IMR-90 (cell line): Measurements from ENCODE around the gene BTN3A1. TPM values are rescaled to one million over a fixed set of nuclear protein-coding genes. Genes with fewer than 3 reads are reported as not detected.

Experiments
- ATAC-seq: fragments of 200-7000 bp; cut with Tn5 transposase; 2 replicates; pipeline ENCODE4 v1.9.1; 2020; ENCODE audit warnings: low read depth, mild to moderate bottlenecking, moderate library complexity
- BruUV-seq: library from RNA; stranded (reverse); fragments of 400-500 nt; replicated peaks from 2 replicates; lab custom pipeline; 2021; lab: Mats Ljungman, UMichigan
- CTCF ChIA-PET: fragments of 300-600 bp; formaldehyde crosslinking; extraction: SDS; loops from one replicate; lab custom pipeline; 2021; ENCODE audit warnings: antibody characterized with exemption; lab: Yijun Ruan, JAX
- POLR2A ChIA-PET: fragments of 300-600 bp; sonication (Branson Sonifier 250); formaldehyde crosslinking; loops from one replicate; lab custom pipeline; 2022; ENCODE audit warnings: antibody characterized with exemption; ENCODE audit not compliant: unreplicated experiment; lab: Charles Lee
- DNase-seq: peaks from one replicate; pipeline ENCODE4 v3.0.0; 2013
- H2AFZ ChIP-seq: replicated peaks from 2 replicates; pipeline ENCODE3; 2013; ENCODE audit warnings: low read length, mild to moderate bottlenecking; ENCODE audit not compliant: poor library complexity
- H2AK5ac ChIP-seq: 2 replicates; pipeline ENCODE4 v1.6.1; 2013; ENCODE audit warnings: low read depth, low read length, inconsistent platforms
- H2AK9ac ChIP-seq: replicated peaks from 2 replicates; pipeline ENCODE3; 2013; ENCODE audit warnings: mild to moderate bottlenecking, low read depth, low read length, moderate library complexity; ENCODE audit not compliant: poor library complexity
- H2BK120ac ChIP-seq: 2 replicates; pipeline ENCODE4 v1.6.1; 2013; ENCODE audit warnings: low read depth, low read length, inconsistent platforms
- H2BK15ac ChIP-seq: 3 replicates; pipeline ENCODE4 v1.6.1; 2013; ENCODE audit warnings: low read depth, low read length, inconsistent platforms
- H2BK20ac ChIP-seq: 2 replicates; pipeline ENCODE4 v1.6.1; 2013; ENCODE audit warnings: low read depth, mild to moderate bottlenecking, inconsistent platforms, low read length, moderate library complexity
- H2BK5ac ChIP-seq: 2 replicates; pipeline ENCODE4 v1.6.1; 2013; ENCODE audit warnings: mild to moderate bottlenecking, low read depth, low read length, inconsistent platforms; ENCODE audit not compliant: poor library complexity, severe bottlenecking
- H3K14ac ChIP-seq: replicated peaks from 2 replicates; pipeline ENCODE4 v1.6.1; 2013; ENCODE audit warnings: low read depth, low read length, inconsistent platforms
- H3K18ac ChIP-seq: 2 replicates; pipeline ENCODE4 v1.6.1; 2013; ENCODE audit warnings: low read depth, low read length, control low read depth
- H3K23ac ChIP-seq: 2 replicates; pipeline ENCODE4 v1.6.1; 2013; ENCODE audit warnings: low read depth, low read length, inconsistent platforms
- H3K27ac ChIP-seq: 2 replicates; pipeline ENCODE4 v1.5.1; 2013; ENCODE audit warnings: mild to moderate bottlenecking, control low read depth, low read length; ENCODE audit not compliant: insufficient read depth
- H3K27me3 ChIP-seq: 2 replicates; pipeline ENCODE4 v1.6.1; 2013; ENCODE audit warnings: low read length; ENCODE audit not compliant: control insufficient read depth, insufficient read depth
- H3K36me3 ChIP-seq: 2 replicates; pipeline ENCODE4 v1.6.1; 2013; ENCODE audit warnings: low read length, mixed read lengths; ENCODE audit not compliant: control insufficient read depth, insufficient read depth
- H3K4ac ChIP-seq: 2 replicates; pipeline ENCODE4 v1.6.1; 2013; ENCODE audit warnings: low read depth, low read length, inconsistent platforms
- H3K4me1 ChIP-seq: 2 replicates; pipeline ENCODE4 v1.6.1; 2013; ENCODE audit warnings: low read length, mixed read lengths; ENCODE audit not compliant: control insufficient read depth, insufficient read depth
- H3K4me2 ChIP-seq: 2 replicates; pipeline ENCODE4 v1.6.1; 2013; ENCODE audit warnings: low read depth, mild to moderate bottlenecking, control low read depth, low read length, moderate library complexity
- H3K4me3 ChIP-seq: 2 replicates; pipeline ENCODE4 v1.5.1; 2013; ENCODE audit warnings: low read depth, mild to moderate bottlenecking, control low read depth, low read length, moderate library complexity; ENCODE audit not compliant: insufficient read depth
- H3K56ac ChIP-seq: 2 replicates; pipeline ENCODE4 v1.6.1; 2013; ENCODE audit warnings: low read length, inconsistent platforms; ENCODE audit not compliant: insufficient read depth; ENCODE audit errors: extremely low read depth
- H3K79me1 ChIP-seq, 2 experiments: 2 replicates each; pipeline ENCODE4 v1.6.1; 2013; ENCODE audit warnings: low read length in 2 of 2, inconsistent platforms in 1 of 2, low read depth in 1 of 2
- H3K9ac ChIP-seq: 2 replicates; pipeline ENCODE4 v1.6.1; 2013; ENCODE audit warnings: low read depth, low read length, control low read depth
- H3K9me1 ChIP-seq: 2 replicates; pipeline ENCODE4 v1.6.1; 2013; ENCODE audit warnings: low read length, inconsistent platforms; ENCODE audit not compliant: insufficient read depth
- H3K9me3 ChIP-seq: 2 replicates; pipeline ENCODE4 v1.6.1; 2013; ENCODE audit warnings: low read length; ENCODE audit not compliant: control insufficient read depth, insufficient read depth
- H4K20me1 ChIP-seq: 2 replicates; pipeline ENCODE4 v1.6.1; 2013; ENCODE audit warnings: low read length, inconsistent platforms; ENCODE audit not compliant: insufficient read depth
- H4K5ac ChIP-seq: 2 replicates; pipeline ENCODE4 v1.6.1; 2013; ENCODE audit warnings: mild to moderate bottlenecking, low read depth, low read length, control low read depth
- H4K8ac ChIP-seq, 2 experiments: 2 replicates each; pipeline ENCODE4 v1.6.1; 2013; ENCODE audit warnings: low read depth in 2 of 2, low read length in 2 of 2, control low read depth in 1 of 2, inconsistent platforms in 1 of 2
- H4K91ac ChIP-seq: 2 replicates; pipeline ENCODE4 v1.6.1; 2013; ENCODE audit warnings: low read depth, low read length, inconsistent platforms; ENCODE audit not compliant: insufficient read depth
- BHLHE40 ChIP-seq: fragments of 150-350 bp; IDR thresholded peaks from 2 replicates; pipeline ENCODE4 v1.6.1; 2016; ENCODE audit warnings: mild to moderate bottlenecking, low read depth, low read length
- CHD1 ChIP-seq: IDR thresholded peaks from 2 replicates; pipeline ENCODE4 v1.6.1; 2012; ENCODE audit warnings: low read depth, low read length, improper control_type of control experiment
- ELK1 ChIP-seq: fragments of 150-350 bp; IDR thresholded peaks from 2 replicates; pipeline ENCODE4 v1.6.1; 2016; ENCODE audit warnings: low read depth, mild to moderate bottlenecking, low read length, moderate library complexity, borderline replicate concordance
- MAFK ChIP-seq: IDR thresholded peaks from 2 replicates; pipeline ENCODE4 v1.6.1; 2012; ENCODE audit warnings: low read depth, low read length, improper control_type of control experiment
- MAZ ChIP-seq: IDR thresholded peaks from 2 replicates; pipeline ENCODE4 v1.6.1; 2012; ENCODE audit warnings: low read depth, mild to moderate bottlenecking, low read length, improper control_type of control experiment, moderate library complexity, borderline replicate concordance
- MXI1 ChIP-seq: IDR thresholded peaks from 2 replicates; pipeline ENCODE4 v1.6.1; 2012; ENCODE audit warnings: low read depth, mild to moderate bottlenecking, low read length, moderate library complexity, borderline replicate concordance
- POLR2A ChIP-seq: IDR thresholded peaks from 2 replicates; pipeline ENCODE4 v1.6.1; 2012; ENCODE audit warnings: mild to moderate bottlenecking, low read depth, low read length
- RAD21 ChIP-seq: IDR thresholded peaks from 2 replicates; pipeline ENCODE4 v1.6.1; 2012; ENCODE audit warnings: low read length, improper control_type of control experiment
- RFX5 ChIP-seq: IDR thresholded peaks from 2 replicates; pipeline ENCODE4 v1.8.0; 2012; ENCODE audit warnings: low read depth, mild to moderate bottlenecking, low read length, moderate library complexity
- SMC3 ChIP-seq: fragments of 150-350 bp; IDR thresholded peaks from 2 replicates; pipeline ENCODE4 v1.6.1; 2016; ENCODE audit warnings: low read depth, mild to moderate bottlenecking, antibody characterized with exemption, low read length, moderate library complexity
- WGBS, 2 experiments: methylation state at CpG; one replicate each; pipeline versions ENCODE4 v1.1.5 to v1.1.7; 2013; ENCODE audit warnings: missing lambda C conversion rate in 2 of 2; ENCODE audit not compliant: insufficient read length in 1 of 2; ENCODE audit errors: extremely low coverage in 2 of 2; 5-methylcytosine and 5-hydroxymethylcytosine counted together
- dilution Hi-C: fragments of 300-500 bp; cut with HindIII; formaldehyde crosslinking; loops from one replicate; pipeline ENCODE4 v1.14.3; 2018; ENCODE audit warnings: low sequenced_read_pairs; ENCODE audit not compliant: unreplicated experiment
- in situ Hi-C: fragments of 300-500 bp; cut with MboI; formaldehyde crosslinking; loops from 3 replicates; pipeline ENCODE4 v1.14.3; 2019; ENCODE audit warnings: low sequenced_read_pairs, inconsistent platforms, mixed read lengths
- intact Hi-C: fragments of 100-400 bp; cut with micrococcal nuclease; formaldehyde crosslinking; loops from 2 replicates; pipeline ENCODE4 v1.10.0; 2022
- polyA plus RNA-seq, 3 experiments: library from polyadenylated mRNA; depleted of rRNA; stranded (reverse); fragments of >200 nt; gene quantifications; 2 replicates each; pipeline ENCODE4 v1.2.3, GENCODE V29; 2012; ENCODE audit warnings: low replicate concordance in 1 of 3
- total RNA-seq: library from RNA; depleted of rRNA; stranded (reverse); fragments of >200 nt; gene quantifications from 2 replicates; pipeline ENCODE4 v1.2.3, GENCODE V29; 2012
- TF ChIP-seq, protein P1 (sequence below): fragments of 150-350 bp; IDR thresholded peaks from 2 replicates; pipeline ENCODE4 v1.6.1; 2017; ENCODE audit warnings: mild to moderate bottlenecking, antibody characterized with exemption, low read length, low read depth
- TF ChIP-seq, protein P2 (sequence below): conservative IDR thresholded peaks from 2 replicates; pipeline ENCODE4 v1.5.1; 2012; ENCODE audit warnings: mild to moderate bottlenecking, low read depth, low read length, improper control_type of control experiment

The BTN3A1 gene
- total and polyA plus RNA-seq, 2 of the 4 experiments (the other 2 are of a cell fraction): 14.4 to 16.5 TPM

GRCh38 chr6:26401389-26401986 lies 587 bp upstream of the BTN3A1 start:
- Histone ChIP-seq H3K4ac (peak overlapping the region; percentile 21), H4K91ac (peak overlapping the region; percentile 35; the same call in 1 of the 2 replicates), H3K14ac (peak overlapping the region; percentile 44; the same call in 1 of the 2 replicates), H4K20me1 (no peaks in the 10 kb centered on the region), H3K56ac (0 out of 2 replicates have a peak overlapping the region, but pooled peaks have one; percentile 8), H4K5ac (peak overlapping the region; percentile 32), H3K9me1 (peaks cover 7% of the 10 kb centered on the region), H2AK5ac (no peak overlapping the region), H2BK20ac (no peak overlapping the region), H3K27ac (peak overlapping the region; percentile 42; the same call in 1 of the 2 replicates), H2AFZ (peak overlapping the region; percentile 38), H3K36me3 (peaks cover 3% of the 10 kb centered on the region), H2BK15ac (no peak overlapping the region), H3K18ac (peak overlapping the region; percentile 24; the same call in 1 of the 2 replicates), H2BK120ac (peak overlapping the region; percentile 55), H2AK9ac (peak overlapping the region; percentile 20), H3K9me3 (no peaks in the 10 kb centered on the region), H3K4me2 (peak overlapping the region; percentile 64), H3K4me3 (peak overlapping the region; percentile 96; the same call in 1 of the 2 replicates), H2BK5ac (peak overlapping the region; percentile 85), H3K9ac (peak overlapping the region; percentile 51; the same call in 1 of the 2 replicates), H3K23ac (no peak overlapping the region; the same call in 1 of the 2 replicates), H3K4me1 (peaks cover 5% of the 10 kb centered on the region; the same call in 1 of the 2 replicates), H3K27me3 (no peaks in the 10 kb centered on the region), H4K8ac (peak overlapping the region; percentile 62 to 64), H3K79me1 (peaks cover 0 to 6% of the 10 kb centered on the region in 2 experiments; a peak in 2 of 4 replicates)
- intact Hi-C loops: loop anchor here (5.0 kb wide), 1 partner anchor 59 kb away; no protein-coding TSS in a partner anchor
- in situ Hi-C loops: no loop called here
- no peak for TF ChIP-seq CHD1
- no peak for TF ChIP-seq POLR2A
- no peak for TF ChIP-seq BHLHE40
- TF ChIP-seq RFX5: no peak
- TF ChIP-seq, protein P1, sequence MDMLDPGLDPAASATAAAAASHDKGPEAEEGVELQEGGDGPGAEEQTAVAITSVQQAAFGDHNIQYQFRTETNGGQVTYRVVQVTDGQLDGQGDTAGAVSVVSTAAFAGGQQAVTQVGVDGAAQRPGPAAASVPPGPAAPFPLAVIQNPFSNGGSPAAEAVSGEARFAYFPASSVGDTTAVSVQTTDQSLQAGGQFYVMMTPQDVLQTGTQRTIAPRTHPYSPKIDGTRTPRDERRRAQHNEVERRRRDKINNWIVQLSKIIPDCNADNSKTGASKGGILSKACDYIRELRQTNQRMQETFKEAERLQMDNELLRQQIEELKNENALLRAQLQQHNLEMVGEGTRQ: no peak
- TF ChIP-seq, protein P2, sequence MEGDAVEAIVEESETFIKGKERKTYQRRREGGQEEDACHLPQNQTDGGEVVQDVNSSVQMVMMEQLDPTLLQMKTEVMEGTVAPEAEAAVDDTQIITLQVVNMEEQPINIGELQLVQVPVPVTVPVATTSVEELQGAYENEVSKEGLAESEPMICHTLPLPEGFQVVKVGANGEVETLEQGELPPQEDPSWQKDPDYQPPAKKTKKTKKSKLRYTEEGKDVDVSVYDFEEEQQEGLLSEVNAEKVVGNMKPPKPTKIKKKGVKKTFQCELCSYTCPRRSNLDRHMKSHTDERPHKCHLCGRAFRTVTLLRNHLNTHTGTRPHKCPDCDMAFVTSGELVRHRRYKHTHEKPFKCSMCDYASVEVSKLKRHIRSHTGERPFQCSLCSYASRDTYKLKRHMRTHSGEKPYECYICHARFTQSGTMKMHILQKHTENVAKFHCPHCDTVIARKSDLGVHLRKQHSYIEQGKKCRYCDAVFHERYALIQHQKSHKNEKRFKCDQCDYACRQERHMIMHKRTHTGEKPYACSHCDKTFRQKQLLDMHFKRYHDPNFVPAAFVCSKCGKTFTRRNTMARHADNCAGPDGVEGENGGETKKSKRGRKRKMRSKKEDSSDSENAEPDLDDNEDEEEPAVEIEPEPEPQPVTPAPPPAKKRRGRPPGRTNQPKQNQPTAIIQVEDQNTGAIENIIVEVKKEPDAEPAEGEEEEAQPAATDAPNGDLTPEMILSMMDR: no peak
- TF ChIP-seq MAZ: no peak
- no peak for TF ChIP-seq SMC3
- TF ChIP-seq MXI1: no peak
- TF ChIP-seq RAD21: no peak
- no peak for TF ChIP-seq MAFK
- no peak for TF ChIP-seq ELK1
- ChIA-PET POLR2A (no interaction called here), CTCF (no interaction called here)
- DNase-seq (no peak), ATAC-seq (peak; percentile 15)
- WGBS, 2 experiments: no CpG with 5 or more reads among the region's 7 CpGs
- BruUV-seq: no TSS peak
- dilution Hi-C loops: no loop called here
